Kidney tubule cell (primary cell): Measurements from ENCODE around the gene CKLF.
"Not testable (repeated sequence)": the region's sequence is repeated elsewhere in the genome, so short reads cannot be mapped to it uniquely, and the experiment has no call there.

Source experiments
- DNase-seq: peaks from one replicate; pipeline ENCODE4 v3.0.0-alpha.2; 2018; ENCODE audit warnings: low spot score

CKLF gene

GRCh38 chr16:66543541-66543940 is 8.8 kb upstream of the CKLF start:
- DNase-seq, result no peak

GRCh38 chr16:66544016-66544757 is 8.2 kb upstream of the CKLF start:
- DNase-seq, result no peak

GRCh38 chr16:66547101-66547989 is 5.0 kb upstream of the CKLF start:
- no peak for DNase-seq

- DNase-seq, result no peak
Observed at GRCh38 chr16:66548068-66548467, 4.3 kb upstream of the CKLF start.

DNA sequence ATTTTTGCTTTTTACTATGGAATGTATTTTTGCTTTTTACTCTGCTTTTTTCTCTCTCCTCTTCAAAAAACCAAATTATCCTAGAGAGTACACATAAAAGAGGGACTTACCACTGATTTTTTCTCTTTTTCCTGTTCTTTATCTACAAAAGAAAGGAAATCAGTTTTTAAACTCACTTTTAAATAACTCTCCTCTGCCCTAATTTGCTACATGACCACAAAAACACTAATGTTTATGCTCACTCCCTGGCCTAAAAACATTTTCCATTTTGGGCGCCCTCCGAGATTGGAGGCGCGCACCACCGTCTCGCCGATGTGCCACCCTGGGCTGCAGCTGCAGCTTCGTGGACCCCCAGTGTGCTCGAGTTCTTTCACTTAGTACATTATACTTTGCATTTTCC is 3.5 kb upstream of the CKLF start:
- DNase-seq, result no peak

GRCh38 chr16:66549284-66550131 is 2.9 kb upstream of the CKLF start, which contains the start of gene TK2:
Gene TK2, minus strand, starts transcription at chr16:66550122. Its CDS starts 61 bp downstream, at chr16:66550061.
- DNase-seq, result peak; percentile 70

DNA sequence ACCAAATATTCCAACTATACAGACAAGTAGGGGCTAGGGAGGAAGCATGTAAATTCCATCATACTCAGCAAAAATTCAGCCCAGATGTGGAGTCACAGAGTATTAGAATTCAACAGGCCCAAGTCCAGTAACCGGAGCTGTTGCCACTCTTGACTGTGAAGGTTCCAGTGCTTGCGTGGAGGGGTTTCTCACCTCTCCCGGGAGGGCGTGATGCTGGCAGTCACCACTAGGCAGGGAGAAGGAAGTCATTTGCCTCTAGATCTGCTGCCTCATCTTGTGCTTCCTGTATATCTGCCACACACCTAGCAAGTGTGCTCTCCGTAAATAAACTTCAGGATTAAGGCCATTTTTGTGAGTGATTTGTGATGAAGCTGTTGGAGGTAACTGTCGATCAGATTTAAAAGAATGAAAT is 1.0 kb upstream of the CKLF start:
- peak; percentile 67 for DNase-seq

- no peak for DNase-seq
Observed at GRCh38 chr16:66551788-66552285, 539 bp upstream of the CKLF start.

- peak; percentile 33 for DNase-seq
Observed at GRCh38 chr16:66553223-66553622, 847 bp downstream of the CKLF start.

DNA sequence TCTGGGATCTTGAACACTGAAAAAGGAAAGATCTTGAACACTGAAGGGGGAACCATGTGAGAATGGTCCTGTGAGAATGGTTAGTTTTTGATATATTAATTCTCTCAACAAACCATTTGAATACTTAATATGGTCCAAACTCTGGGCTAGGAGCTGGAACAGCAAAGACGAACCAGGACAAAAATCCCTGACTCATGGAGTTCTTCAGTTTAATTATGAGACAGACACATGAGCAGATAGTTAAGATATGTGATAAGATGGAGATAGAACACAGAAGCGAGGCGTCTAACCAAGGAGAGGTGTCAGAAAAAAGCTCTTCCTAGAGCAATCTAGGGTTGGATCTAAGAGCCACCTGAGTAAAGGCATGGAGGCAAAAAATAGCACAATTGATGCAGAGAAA is 1.6 kb downstream of the CKLF start:
- no peak for DNase-seq

DNA sequence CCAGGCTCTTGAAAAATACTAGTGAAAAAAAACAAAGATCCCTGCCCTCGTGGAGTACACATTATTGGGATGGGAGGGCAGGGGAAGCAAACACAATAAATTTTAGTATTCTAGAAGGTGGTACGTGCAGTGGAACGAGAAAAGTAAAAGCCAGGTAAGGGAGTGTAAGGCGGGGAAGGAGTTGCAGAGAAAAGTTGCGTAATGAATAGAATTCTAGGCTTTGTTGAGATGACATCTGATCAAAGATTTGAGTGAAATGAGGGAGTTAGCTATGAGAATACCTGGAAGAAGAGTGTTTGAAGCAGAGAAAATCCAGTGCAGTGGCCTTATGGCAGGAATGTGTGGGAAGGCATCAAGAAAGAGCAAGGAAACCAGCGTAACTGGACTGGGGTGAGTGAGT is 2.1 kb downstream of the CKLF start:
- no peak for DNase-seq

- no peak for DNase-seq
Observed at GRCh38 chr16:66560107-66560506, 7.7 kb downstream of the CKLF start.

- DNase-seq, result no peak
Observed at GRCh38 chr16:66561381-66562080, 9.2 kb downstream of the CKLF start.

- no peak for DNase-seq
Observed at GRCh38 chr16:66562409-66562808, 10.0 kb downstream of the CKLF start.

DNA sequence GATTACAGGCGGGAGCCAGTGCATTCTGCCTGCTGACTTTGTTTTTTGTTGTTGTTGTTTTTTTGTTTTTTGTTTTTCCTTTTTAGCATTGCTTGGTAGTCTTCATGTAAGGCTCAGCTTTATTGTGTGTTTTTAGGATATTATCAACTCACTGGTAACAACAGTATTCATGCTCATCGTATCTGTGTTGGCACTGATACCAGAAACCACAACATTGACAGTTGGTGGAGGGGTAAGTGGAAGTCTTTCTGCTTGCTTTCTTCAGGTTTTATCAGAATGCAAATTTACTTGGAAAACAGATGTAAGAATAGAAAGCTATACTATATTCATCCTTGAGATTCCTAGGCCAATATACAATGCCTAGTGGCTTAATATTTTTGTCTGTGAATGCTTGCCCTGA is 10.6 kb downstream of the CKLF start:
- no peak for DNase-seq

DNA sequence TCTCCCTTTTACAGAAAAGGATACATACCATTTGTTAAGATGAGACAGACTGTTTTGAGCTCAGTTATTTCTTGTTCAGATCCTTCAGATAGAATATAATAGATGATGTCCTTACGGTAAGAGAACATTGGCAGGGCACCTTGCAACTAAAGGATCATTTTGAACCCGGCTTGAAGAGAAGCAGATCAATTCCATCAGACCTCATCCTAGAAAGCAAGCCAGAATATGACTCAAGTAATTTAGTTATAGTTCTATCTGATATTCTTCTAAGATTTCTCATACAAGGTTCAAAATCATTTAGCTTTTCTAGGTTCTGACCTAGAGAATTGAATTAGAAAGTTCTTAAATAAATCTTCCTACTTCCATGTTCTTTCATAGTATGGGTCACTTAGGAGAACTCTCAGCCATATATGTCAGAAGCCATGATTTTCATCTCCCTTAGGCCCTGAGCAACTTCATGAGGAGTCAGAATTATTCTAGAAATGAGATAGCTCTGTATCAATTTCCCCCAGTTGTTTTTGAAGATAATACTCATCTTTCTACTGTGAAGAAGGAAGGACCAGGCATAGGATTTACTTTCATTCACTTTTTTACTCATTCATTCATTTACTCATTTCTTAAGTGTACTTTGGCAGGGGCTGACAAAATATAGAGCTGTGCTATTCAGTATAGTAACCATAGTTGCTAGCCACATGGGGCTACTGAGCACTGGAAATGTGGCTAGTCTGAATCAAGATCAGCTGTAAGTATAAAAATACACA is 11.4 kb downstream of the CKLF start:
- no peak for DNase-seq

DNA sequence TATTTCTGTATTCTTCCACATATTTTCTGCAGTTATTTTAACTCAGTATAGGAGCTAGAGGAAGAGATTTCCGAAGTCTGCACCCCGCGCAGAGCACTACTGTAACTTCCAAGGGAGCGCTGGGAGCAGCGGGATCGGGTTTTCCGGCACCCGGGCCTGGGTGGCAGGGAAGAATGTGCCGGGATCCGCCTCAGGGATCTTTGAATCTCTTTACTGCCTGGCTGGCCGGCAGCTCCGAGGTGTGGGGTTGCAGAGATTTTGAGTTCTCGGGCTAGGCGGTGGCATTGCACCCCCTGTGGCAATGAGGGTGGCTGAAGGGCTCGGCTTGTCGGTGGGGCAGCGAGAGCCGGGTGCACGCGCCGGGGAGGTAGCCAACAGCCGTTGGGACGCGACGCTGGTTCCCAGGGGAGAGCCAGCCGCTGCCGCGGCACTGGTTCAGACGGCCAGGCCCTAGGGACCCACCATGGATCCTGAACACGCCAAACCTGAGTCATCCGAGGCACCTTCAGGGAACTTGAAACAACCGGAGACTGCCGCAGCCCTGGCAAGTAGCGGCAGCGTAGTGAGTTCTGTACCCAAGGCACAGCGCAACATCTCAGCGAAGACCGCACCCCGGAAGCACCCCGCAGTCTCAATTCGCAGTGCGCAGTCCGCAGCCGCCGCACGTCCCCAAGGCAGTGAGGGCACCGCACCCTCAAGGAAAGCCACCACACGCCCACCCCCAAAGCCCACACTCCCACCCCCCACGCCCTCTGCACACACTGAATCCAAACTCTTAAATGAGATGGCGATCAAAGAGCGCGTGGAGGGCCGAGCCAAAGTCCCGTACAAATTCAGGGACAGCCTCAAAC is 13.9 kb downstream of the CKLF start, which contains the start of gene CMTM1:
Gene CMTM1, plus strand, starts transcription at position 389 of the 851 bp plus-strand sequence. Its CDS starts 75 bp downstream, at position 464.
- no peak for DNase-seq

GRCh38 chr16:66567270-66567669 is 14.9 kb downstream of the CKLF start:
- not testable (repeated sequence) for DNase-seq

DNA sequence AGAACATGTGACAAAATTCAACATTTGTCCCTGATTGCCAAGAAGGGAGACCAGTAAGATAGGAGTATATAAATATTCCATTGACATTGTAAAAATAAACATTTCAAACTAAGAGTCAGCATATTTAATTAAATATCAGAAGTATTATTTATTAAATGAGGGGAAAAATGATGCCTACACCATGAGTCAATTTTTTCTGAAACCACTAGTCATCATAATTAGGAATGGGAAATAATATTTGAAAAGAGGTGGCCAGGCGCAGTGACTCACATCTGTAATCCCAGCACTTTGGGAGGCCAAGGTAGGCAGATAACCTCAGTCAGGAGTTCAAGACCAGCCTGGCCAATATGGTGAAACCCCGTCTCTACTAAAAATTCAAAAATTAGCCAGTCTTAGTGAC is 16.0 kb downstream of the CKLF start:
- no peak for DNase-seq

DNA sequence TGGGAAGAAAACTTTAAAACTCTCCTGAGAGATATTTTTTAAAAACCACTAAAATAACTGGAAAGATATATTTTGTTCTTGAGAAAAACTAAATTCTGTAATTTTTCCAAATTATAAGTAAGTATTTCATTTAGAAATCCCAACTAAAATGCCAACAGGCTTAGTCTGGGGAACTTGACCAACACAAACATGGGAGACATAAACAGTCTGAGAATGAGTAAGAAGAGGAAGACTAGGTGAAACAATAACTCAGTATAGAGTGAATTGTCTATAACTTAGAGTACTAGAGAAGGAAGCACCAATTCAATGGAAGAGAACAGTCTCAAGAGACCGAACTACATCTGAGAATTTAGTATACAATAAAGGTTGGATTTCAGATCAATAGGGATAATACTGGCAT is 16.8 kb downstream of the CKLF start:
- DNase-seq, result peak; percentile 46
